Epidermal melanocyte (primary cell): ENCODE data around the gene NEUROD2.
A peak's percentile ranks its signal among the peaks of the same experiment; 100 is the strongest.

ENCODE experiments used
- DNase-seq: peaks from one replicate; pipeline ENCODE4 v3.0.0; 2011; ENCODE audit warnings: low spot score; ENCODE audit not compliant: insufficient read length

The NEUROD2 gene

DNA sequence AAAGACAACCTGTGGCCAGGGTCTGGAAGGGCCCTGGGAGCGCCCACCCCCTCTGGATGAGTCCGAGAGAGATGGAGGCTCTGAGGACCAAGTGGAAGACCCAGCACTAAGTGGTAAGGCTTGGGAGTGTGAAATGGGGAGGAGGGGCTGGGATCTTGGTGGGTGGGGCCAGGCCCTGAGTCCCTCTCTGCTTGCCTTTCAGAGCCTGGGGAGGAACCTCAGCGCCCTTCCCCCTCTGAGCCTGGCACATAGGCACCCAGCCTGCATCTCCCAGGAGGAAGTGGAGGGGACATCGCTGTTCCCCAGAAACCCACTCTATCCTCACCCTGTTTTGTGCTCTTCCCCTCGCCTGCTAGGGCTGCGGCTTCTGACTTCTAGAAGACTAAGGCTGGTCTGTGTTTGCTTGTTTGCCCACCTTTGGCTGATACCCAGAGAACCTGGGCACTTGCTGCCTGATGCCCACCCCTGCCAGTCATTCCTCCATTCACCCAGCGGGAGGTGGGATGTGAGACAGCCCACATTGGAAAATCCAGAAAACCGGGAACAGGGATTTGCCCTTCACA lies 28.0 kb upstream of the NEUROD2 start:
- DNase-seq, result no peak

DNA sequence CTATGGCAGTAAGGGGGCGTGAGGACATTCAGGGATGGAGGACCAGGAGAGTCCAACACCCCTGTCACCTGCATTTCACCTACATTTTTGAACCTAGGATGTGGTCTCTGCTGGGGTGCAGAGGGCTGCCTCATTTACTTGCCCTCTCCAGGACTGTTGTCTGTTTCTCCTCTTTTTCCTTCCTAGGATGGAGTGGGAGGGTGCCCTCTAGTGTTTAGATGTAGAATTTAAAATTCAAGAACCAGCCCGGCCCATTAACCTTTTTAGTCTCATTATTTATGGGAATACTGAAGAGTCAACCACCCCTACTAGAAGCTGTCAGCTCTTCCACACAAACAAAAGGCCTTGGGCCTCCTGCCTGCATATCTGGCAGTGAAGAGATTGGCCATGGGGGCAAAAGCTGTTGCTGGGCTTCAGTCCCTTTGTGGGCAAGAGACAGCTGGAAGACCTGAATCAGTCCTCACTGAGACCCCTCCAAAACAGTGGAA lies 26.7 kb upstream of the NEUROD2 start:
- peak; percentile 80 for DNase-seq

DNA sequence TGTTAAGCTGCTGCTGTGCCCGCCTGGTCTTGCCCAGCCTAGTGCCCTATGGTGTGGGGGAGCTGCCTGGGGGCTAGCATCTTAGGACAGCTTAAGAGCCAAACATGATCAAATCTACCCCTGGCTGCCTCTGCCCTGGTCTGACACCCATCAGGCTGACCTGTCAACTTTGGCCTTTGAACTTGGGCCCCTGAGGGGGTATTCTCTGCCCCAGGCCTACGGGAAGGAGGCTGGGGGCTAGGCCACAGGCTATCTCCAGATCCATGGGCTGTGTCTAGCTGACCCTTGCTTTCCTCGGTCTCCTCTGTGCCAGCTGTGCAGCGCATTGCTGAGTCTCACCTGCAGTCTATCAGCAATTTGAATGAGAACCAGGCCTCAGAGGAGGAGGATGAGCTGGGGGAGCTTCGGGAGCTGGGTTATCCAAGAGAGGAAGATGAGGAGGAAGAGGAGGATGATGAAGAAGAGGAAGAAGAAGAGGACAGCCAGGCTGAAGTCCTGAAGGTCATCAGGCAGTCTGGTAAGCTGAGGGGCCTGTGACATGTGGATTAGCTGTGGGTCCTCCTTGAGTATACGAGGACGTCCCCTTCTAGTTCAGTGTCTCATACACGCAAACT lies 26.0 kb upstream of the NEUROD2 start:
- DNase-seq, result no peak

DNA sequence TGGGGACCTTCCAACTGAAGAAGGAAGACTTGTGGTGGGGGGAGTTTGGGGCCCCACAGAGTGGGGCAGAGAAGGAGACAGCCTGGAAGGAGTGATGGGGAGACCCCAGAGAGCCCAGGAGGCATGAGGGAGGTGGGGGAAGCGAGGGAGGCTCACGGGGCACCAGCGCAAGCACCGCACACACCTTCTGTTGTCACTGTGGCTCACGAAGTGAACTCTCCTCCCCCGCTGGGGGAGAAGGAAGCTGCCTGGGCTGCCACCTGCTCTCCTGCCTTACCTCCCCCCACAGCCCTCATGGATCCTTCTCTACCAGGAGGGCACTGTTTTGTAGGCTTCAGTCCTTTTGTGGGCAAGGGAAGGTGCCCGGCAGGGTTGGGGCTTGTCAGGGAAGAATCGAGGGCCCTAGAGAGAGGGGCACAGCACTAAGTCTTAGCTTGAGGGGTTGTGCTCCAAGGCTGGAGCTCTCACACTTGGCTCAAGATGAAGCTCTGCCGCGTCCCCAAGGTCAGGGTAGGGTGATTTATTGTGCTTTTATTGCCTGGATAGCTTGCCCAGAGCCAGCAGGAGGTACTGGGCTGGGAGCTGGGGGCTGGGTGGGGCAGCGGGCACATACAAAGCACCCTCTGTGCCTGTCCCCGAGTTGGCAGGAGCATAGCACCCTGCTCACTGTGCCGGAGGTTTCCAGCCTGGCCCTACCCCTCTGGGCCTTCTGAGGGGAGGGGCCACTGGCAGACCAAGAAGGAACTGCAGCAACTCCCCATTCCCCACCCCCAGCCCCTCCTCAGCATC lies 24.6 kb upstream of the NEUROD2 start:
- DNase-seq, result no peak

DNA sequence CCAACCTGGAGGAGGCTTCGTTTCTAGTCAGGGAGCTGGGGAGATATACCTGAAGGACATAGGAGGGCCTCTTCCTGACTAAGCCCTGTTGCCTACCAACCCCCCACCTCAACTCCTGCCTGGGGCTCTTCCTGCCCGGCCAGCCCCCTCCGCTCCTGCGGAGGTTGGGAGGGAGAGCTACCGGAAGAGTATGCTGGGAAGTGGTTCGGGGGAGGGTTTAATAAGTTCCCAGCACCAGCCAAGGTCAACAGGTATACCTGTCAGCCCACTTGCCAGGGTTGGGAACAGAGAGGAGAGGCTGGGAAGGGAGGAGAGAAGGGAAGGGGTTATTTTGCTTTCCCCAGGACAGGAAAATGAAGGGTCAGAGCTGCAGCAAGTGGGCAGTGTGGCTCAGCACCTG lies 23.7 kb upstream of the NEUROD2 start:
- no peak for DNase-seq

DNA sequence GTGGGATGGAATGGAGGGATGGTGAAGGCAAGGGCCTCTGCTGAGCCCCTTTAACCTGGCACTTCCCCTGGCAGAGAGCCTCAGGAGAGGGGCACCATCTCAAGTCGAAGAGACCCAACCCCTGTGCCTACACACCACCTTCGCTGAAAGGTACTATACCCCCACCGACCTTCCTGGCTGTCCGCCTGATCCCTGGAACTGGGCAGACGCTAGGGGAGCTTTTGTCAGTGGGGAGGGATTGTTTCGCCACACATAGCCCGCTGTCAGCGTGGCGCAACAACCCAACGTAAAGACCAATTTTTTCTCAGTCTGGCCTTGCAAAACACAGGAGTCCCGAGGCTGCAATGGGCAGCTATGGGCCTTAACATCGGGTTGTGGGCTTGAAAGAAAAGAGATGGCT lies 22.2 kb upstream of the NEUROD2 start:
- DNase-seq, result no peak

DNA sequence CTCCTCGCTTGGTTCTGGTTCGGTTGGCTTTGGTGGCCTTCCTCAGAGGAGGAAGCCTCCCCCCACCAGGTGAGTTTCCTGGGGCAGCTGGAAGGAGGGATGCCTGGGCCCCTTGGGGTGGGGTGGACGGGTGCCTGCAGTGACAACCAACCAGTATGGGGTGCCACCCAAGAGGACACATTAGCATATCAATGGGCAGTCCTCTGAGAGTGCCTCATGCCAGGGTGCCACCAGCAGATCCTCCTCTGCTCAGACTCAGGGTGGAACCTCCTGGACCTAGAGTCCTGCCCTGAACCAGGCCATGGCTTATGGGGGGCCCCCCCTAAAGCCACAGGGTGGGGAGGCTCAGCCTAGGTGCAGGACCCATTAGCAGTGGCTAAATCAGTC lies 21.8 kb upstream of the NEUROD2 start:
- no peak for DNase-seq

DNA sequence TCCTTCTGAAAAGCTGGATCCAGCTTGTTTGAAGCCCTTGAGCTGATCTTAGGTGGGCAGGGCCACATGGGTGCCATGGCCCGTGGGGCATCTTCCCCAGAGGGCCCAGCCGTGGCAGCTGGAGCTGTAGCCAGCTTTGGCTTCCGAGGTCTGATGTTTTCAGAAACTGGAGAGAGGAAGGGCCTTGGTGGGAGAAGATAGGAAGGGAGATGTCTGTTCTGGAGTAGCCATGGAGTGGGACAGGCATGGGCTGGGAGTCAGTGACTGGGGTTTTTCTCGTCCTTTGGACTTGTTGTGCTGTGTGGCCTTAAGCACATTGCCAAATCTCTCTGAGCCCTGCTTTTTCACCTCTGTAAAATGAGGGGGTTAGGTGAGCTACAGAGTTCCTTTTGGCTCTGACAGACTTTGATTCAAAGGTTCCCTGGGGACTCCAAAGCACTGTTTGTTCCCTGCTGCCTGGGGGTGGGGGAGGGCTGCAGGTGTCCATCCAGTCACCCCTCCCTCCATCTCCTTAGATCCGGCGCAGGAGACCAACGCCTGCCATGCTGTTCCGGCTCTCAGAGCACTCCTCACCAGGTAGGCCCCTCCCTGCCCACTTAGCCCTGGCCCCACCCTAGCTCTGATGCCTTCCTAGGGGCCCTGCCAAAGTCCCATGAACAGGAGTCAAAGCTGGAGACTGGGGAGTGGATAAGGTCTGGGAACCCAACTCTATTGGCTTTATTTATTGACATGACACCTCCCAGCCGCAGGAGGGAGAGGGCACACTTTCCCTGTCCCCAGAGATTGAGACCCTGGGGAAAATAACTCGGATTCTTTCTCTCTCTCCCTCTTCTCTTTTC lies 21.2 kb upstream of the NEUROD2 start:
- no peak for DNase-seq

DNA sequence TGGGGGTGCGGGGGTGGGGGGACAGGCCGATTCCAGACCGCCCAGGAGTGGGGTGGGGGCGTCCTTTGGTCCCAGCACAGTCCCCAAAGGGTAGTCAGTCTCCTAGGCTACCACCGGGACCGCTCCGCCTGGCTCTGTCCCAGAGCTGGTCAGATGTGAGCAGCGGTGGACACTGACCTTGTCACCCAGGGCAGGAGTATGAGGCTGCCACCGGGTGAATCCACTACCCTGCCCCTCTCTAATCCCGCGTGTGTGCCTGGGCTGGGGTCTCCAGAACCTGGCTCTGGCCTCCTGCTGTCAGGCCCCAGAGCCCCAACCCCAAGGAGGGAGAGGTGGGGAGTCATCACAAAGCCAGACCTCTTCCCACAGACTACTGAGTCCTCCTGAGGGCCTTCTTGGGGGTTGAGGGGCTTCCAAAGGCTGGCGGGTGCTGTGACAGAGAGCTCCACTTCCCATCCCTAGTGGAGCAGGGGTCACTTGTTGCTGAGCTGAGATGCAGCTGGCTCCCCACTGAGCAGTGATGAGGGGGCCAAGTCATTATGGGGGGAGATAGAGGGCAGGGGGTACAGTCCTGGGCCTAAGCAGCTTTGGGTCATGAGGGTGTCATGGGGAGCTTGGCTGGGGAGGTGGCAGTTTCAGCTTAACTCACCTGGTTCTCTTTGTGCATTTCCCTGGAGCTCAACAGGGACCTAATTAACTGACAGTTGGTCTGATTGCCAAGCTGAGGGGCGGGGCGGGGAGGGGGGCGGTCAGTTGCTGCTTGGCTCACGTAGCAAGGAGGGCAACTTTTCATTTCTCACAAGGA lies 20.2 kb upstream of the NEUROD2 start:
- DNase-seq, result no peak

DNA sequence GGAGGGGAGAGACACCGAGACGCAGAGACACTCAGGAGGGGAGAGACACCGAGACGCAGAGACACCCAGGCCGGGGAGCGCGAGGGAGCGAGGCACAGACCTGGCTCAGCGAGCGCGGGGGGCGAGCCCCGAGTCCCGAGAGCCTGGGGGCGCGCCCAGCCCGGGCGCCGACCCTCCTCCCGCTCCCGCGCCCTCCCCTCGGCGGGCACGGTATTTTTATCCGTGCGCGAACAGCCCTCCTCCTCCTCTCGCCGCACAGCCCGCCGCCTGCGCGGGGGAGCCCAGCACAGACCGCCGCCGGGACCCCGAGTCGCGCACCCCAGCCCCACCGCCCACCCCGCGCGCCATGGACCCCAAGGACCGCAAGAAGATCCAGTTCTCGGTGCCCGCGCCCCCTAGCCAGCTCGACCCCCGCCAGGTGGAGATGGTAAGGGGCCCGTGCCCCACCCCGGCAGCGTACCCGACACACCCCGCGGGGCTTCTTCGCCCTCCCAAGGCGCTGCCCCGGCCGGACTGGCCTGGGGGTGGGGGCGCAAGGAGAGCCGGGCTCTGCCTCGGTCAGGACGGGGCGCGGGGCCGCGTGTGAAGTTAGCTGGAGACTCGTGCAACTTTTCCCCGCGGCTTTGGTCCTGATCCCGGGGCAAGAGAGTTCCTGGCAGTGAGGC lies 19.5 kb upstream of the NEUROD2 start:
- DNase-seq, result no peak

DNA sequence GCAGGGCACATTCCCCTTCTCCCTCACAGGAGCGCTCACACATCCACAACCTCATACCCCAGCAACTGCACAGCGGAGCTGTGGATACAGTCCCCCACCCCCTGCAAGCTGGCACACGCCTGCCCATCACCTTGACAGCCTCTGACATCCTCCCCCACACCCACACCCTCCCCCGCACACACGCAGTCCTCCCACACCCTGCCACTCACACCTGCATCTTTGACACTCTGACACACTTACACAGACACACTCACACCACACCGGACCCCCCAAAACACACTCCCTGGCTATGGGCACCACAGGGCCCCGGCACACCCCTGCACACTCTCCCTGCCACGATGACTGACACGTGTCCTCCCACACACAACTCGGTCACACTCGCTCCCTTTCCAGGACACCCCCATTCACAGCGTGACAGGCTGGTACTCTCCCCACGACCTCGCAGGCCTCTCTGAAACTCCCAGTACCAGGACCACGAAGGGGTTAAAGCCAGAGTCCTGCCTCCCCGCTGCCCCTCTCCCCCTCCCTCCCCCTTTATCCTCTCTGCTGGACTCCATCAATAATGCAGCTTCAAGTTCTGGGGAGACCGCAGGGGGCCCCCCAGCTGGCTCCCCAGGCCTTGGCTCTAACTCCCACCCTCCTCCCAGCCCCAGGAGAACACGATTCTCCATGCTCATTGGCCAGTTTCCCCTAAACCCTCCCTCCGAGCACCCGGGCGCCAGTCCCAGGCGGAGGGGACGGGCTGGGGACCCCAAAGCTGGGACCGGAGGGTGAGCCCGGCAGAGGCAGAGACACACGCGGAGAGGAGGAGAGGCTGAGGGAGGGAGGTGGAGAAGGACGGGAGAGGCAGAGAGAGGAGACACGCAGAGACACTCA lies 18.7 kb upstream of the NEUROD2 start, which contains the start of gene PPP1R1B:
Gene PPP1R1B (plus strand): TSS at position 782 of the 876 bp plus-strand sequence. CDS start 441 bp downstream, outside the sequence.
- no peak for DNase-seq

DNA sequence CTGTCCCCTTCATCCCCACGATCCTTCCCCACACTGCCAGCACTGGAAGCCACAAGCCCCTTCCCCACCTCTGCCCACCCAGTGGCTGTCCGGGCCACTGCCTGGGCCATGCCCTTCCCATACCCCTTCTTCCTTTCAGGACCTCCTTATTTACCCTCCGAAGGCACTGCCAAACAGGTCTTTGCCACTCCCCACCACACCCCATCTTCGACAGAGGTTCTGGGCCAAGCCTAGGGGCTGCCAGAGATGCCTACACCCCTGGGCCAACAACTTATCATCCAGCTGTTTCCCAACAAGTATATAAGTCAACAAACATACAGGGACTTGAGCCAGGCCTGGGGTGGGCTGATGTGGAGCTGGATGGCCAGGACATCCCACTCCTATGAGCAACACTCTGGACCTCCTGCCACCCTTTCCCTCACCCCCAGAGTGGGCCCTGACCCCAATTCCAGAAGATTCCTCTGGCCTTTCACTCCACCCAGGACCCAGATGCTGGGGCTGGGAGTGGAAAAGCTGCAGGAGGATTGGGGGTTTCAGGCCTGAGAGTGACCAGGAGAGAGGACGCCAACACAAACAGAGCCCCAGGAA lies 17.6 kb upstream of the NEUROD2 start:
- DNase-seq, result no peak

DNA sequence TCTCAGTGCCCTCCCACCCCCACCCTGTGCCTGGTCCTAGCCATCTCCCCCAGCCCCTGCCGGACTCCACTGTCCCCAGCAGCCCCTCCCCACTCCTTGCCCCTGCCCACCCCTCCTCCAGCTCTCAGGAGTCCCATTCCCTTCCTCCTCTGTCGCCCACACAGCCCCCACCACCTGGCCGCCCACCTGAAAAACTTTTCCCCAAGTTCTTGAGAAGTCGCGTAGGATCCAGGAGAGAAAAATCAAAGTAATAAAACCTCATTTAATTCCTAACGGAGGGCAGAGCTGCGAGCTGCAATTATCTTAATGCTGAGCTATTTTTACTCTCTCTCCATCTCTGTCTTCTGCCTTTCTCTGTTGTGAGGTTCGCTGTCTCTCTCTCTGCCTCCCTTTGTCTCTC lies 16.6 kb upstream of the NEUROD2 start:
- DNase-seq, result no peak

DNA sequence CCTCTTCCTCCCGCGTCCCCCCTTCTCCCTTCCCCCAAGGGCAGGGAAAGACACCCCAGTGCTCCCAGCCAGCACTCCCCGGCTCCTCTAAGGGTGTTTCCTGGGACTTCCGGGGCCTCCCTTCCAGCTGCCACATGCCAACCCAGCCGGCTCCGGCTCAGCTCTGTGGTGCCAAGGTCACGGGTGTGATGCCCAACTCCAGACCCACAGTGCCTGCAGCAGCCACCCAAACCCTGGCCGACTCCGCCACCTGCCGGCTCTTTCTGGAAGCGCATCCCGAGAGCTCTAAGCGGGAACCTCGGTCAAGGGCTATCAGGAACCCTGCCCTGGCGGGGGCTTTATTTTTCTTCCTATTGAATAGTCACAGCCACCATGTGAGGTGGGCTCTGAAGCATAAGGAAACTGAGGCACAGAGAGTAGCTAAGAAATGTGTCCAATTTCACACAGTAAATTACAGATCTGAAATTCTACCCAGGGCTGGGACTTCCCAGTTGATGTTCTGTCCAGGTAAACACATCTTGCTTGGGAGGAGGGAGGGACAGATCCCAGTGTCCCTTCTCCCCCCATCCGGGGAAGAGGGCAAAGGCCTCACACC lies 15.7 kb upstream of the NEUROD2 start:
- DNase-seq, result peak; percentile 90

DNA sequence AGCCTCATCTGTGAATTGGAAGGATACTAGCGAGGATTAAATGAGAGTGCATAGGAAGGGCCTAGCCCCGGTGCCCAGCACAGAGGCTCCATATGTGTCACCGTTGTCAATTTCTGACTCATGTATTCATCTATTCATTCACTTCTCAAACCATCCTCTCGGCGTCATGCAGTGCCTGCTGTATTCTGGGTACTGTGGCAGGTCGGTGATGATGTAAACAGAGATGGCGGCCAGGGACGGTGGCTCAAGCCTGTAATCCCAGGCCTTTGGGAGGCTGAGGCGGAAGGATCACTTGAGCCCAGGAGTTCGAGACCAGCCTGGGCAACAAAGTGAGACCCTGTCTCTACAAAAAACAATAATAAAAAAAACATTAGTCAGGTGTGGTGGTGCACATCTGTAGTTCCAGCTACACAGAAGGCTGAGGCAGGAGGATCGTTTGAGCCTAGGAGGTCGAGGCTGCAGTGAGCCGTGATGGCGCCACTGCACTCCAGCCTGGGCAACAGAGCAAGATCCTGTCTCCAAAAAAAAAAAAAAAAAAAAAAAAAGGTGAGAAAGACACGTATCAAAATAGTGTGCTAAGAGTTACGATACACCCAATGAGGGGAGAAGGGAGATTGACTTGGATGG lies 14.8 kb upstream of the NEUROD2 start:
- DNase-seq, result no peak

DNA sequence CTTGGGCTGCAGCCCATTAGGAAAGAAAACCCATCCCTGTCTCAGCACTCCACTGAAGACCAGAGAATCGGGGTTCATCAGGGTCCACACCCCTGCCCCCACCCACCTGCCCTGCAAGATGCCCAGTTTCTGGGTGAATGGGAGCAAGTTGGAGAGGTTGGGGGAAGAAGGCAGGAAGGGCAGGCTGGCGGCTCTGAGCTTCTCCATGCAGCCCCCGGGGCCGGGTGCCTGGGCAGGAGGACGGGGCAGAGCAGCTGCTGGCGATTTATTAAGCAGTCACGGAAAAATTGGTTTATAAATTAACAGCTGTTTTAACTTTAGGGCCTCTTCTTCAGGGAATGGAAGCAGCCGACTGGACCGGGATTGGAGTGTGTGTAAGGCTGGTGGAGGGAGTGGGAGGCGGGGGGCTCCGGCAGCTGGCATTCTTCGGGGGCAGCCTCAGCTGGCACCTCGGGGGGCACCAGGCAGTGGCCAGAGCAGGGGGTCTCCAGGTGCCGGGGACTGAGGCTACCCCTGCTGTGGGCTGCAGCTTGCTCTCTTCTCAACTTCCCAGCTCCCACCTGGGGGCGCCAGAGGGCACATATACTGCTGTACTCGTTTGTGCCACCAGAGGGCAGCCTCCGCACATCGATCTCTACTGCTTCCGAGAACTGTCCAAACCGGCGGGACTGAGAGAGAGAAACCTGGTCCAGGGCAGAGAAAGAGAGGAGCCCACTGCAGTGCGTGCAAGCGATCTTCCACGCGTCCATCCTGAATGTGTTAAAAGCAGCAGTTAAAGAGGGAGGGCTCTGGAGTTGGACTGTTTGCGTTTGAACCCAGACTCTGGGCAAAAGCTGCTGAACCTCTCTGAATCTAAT lies 14.0 kb upstream of the NEUROD2 start:
- DNase-seq, result peak; percentile 90

DNA sequence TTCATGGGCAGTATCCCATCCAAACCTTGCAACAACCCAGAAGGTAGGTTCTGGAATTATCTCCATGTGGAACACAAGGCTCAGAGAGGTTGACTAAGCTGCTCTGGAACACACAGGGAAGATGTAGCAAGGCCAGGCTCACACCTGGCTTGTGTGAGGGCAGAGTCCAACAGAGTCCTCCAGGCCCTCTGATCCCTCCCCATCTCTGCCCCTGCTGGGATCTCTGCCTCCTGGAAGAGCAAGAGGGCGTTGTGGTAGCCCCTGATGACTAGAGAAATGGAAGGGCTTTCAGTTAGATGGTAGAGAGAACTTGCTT lies 12.0 kb upstream of the NEUROD2 start:
- no peak for DNase-seq
